Ovary (tissue), 9 donors: ENCODE results near the gene BTNL9. TPM values are rescaled to one million over a fixed set of nuclear protein-coding genes. Genes with fewer than 3 reads are reported as not detected.

Experiments used
- DNase-seq, 5 donors: peaks; one replicate each; pipeline ENCODE4 v3.0.0-alpha.2; 2019 to 2020
- H3K27ac ChIP-seq, 2 donors: fragments of 200-600 bp; one replicate each; pipeline versions ENCODE4 v1.5.1 to v1.8.0; 2019 to 2022
- H3K27me3 ChIP-seq: fragments of 200-600 bp; one replicate; pipeline ENCODE4 v1.8.0; 2022
- H3K36me3 ChIP-seq: fragments of 200-600 bp; sonication (generic); one replicate; pipeline ENCODE4 v1.5.1; 2019
- H3K4me1 ChIP-seq: one replicate; pipeline ENCODE4 v1.8.1; 2013; ENCODE audit warnings: mild to moderate bottlenecking, moderate library complexity; ENCODE audit not compliant: insufficient read depth
- H3K4me3 ChIP-seq: fragments of 200-600 bp; sonication (generic); one replicate; pipeline ENCODE4 v1.5.1; 2017
- H3K9me3 ChIP-seq, 2 donors: fragments of 200-600 bp in 1 of 2; sonication (generic) in 1 of 2; one replicate each; pipeline versions ENCODE4 v1.5.1 to v1.8.1; 2013 to 2019; ENCODE audit warnings: mild to moderate bottlenecking in 1 of 2, moderate library complexity in 1 of 2
- CTCF ChIP-seq, 3 donors: fragments of 450-650 bp in 2 of 3; fragments of 200-600 bp in 1 of 3; IDR thresholded peaks; one replicate each; pipeline versions ENCODE4 v1.5.1 to v1.8.0; 2016 to 2022; ENCODE audit warnings: antibody characterized with exemption in 3 of 3, mild to moderate bottlenecking in 1 of 3
- EP300 ChIP-seq: sonication (generic); formaldehyde crosslinking; IDR thresholded peaks from one replicate; pipeline ENCODE4 v1.6.1; 2017; ENCODE audit warnings: antibody characterized with exemption
- POLR2A ChIP-seq: fragments of 450-650 bp; IDR thresholded peaks from one replicate; pipeline ENCODE4 v1.6.1; 2017; ENCODE audit warnings: antibody characterized with exemption, mild to moderate bottlenecking, moderate library complexity
- WGBS, 3 donors: extraction: QIAGEN DNeasy Blood & Tissue Kit in 1 of 3; methylation state at CpG; one replicate each; pipeline versions ENCODE4 v1.1.5 to v1.1.7; 2013 to 2017; 5-methylcytosine and 5-hydroxymethylcytosine counted together
- intact Hi-C, 4 donors: fragments of 100-400 bp; cut with DNase I; formaldehyde crosslinking; loops; one replicate each; pipeline versions ENCODE4 v1.11.0 to v1.15.1; 2022 to 2023
- polyA plus RNA-seq, 2 donors: library from polyadenylated mRNA; stranded (reverse); fragments of 200-250 nt in 1 of 2; fragments of 350-450 nt in 1 of 2; fragmentation: Illumina TruSeq in 1 of 2; extraction: RNeasy Lipid Tissue Mini Kit (QIAGEN cat#74804) in 1 of 2; gene quantifications; one replicate each; pipeline ENCODE4 v1.2.3, GENCODE V29; 2013 to 2014
- total RNA-seq, 7 donors: library from RNA; depleted of rRNA in 2 of 7; stranded (reverse); fragments of >200 nt in 2 of 7; fragmentation: NEBNext Ultra II Directional in 3 of 7; extraction: Animal tissue kit (Norgen Biotek cat#: 25700) in 3 of 7; gene quantifications; one replicate each; pipeline versions ENCODE4 v1.1.0 to v1.2.4, GENCODE V29; 2016 to 2023
- donor health status: DM: no; HTN: no; CAD: no; lungs with moderate emphysema.
- donor health status: DM: no; HTN: no; CAD: no.
- donor health status: Bipolar disorder and iron deficiency.
- donor health status: DM: yes; HTN: yes; CAD: no.
- donor health status: DM: no; HTN: no; CAD: no.
- donor health status: DM: yes; HTN: yes; CAD: no.

BTNL9 gene
- total and polyA plus RNA-seq, 9 donors: 0.76 to 46.4 (median 9.6) TPM

GRCh38 chr5:181070523-181070922, 30.5 kb downstream of the BTNL9 start:
- no peak overlapping the region for H3K4me3 ChIP-seq
- H3K36me3 ChIP-seq: no peaks in the 10 kb centered on the region
- H3K4me1 ChIP-seq: no peaks in the 10 kb centered on the region
- no peak overlapping the region for H3K27ac ChIP-seq
- no peak for DNase-seq
- TF ChIP-seq CTCF (IDR thresholded peaks at IDR 0.05): no peak
- no peak for TF ChIP-seq POLR2A
- TF ChIP-seq EP300: no peak
- WGBS, 3 donors: 56 to 85% (median 64%) methylated on average over 14 of the region's 14 CpGs
- intact Hi-C loops: no loop called here
- H3K9me3 ChIP-seq: peaks cover 0 to 4% of the 10 kb centered on the region in 2 donors
- no peaks in the 10 kb centered on the region for H3K27me3 ChIP-seq

- no peak for DNase-seq
- TF ChIP-seq EP300 (no peak), CTCF (IDR thresholded peaks at IDR 0.05) (no peak), POLR2A (no peak)
- intact Hi-C loops: no loop called here
- H3K9me3 ChIP-seq: peaks cover 0 to 6% of the 10 kb centered on the region in 2 donors
- no peaks in the 10 kb centered on the region for H3K36me3 ChIP-seq
- H3K27me3 ChIP-seq: no peaks in the 10 kb centered on the region
- 61 to 65% (median 62%) methylated on average over 6 of the region's 6 CpGs for WGBS, 3 donors
- H3K4me3 ChIP-seq: no peak overlapping the region
- H3K4me1 ChIP-seq: no peaks in the 10 kb centered on the region
- H3K27ac ChIP-seq: no peak overlapping the region
Observed at GRCh38 chr5:181071257-181071656, 31.2 kb downstream of the BTNL9 start.

- TF ChIP-seq CTCF (IDR thresholded peaks at IDR 0.05): no peak
- DNase-seq: no peak
- H3K27ac ChIP-seq: no peak overlapping the region
- H3K36me3 ChIP-seq: no peaks in the 10 kb centered on the region
- intact Hi-C loops: loop anchor here in 1 of 4 donors (5.0 kb wide), 1 partner anchor 1610 kb away; no protein-coding TSS in a partner anchor
- H3K4me3 ChIP-seq: no peak overlapping the region
- peaks cover 0 to 6% of the 10 kb centered on the region in 2 donors for H3K9me3 ChIP-seq
- H3K27me3 ChIP-seq: no peaks in the 10 kb centered on the region
- H3K4me1 ChIP-seq: no peaks in the 10 kb centered on the region
Observed at GRCh38 chr5:181076920-181077319, 36.9 kb downstream of the BTNL9 start.

GRCh38 chr5:181081989-181082388, 41.9 kb downstream of the BTNL9 start:
- no peak for DNase-seq
- Histone ChIP-seq H3K4me3 (no peak overlapping the region), H3K9me3 (no peaks in the 10 kb centered on the region), H3K36me3 (no peaks in the 10 kb centered on the region), H3K27ac (no peak overlapping the region), H3K4me1 (no peaks in the 10 kb centered on the region), H3K27me3 (no peaks in the 10 kb centered on the region)
- TF ChIP-seq CTCF (IDR thresholded peaks at IDR 0.05) (no peak), EP300 (no peak), POLR2A (no peak)
- intact Hi-C loops: no loop called here
